K562 (cell line): ENCODE data around the gene ASPA. TPM values are rescaled to one million over a fixed set of nuclear protein-coding genes. Genes with fewer than 3 reads are reported as not detected.
A peak's percentile ranks its signal among the peaks of the same experiment; 100 is the strongest.

Experiments
- ATAC-seq: fragments of 200-7000 bp; cut with Tn5 transposase; 3 replicates; pipeline ENCODE4 v1.9.1; 2020; ENCODE audit warnings: moderate library complexity
- BruUV-seq: library from RNA; stranded (reverse); fragments of 400-500 nt; replicated peaks from 2 replicates; lab custom pipeline; 2021; lab: Mats Ljungman, UMichigan
- CTCF ChIA-PET: fragments of 300-600 bp; formaldehyde crosslinking; extraction: SDS; loops from one replicate; lab custom pipeline; 2021; ENCODE audit warnings: low intra/inter-chr PET ratio; lab: Yijun Ruan, JAX
- POLR2A ChIA-PET: fragments of 300-600, 350-650 bp; sonication (Branson Sonifier 250); formaldehyde crosslinking; extraction: SDS; loops from one replicate; lab custom pipeline; 2021; ENCODE audit warnings: antibody characterized with exemption, inconsistent platforms; lab: Yijun Ruan, JAX
- DNase-seq, 4 experiments: peaks; one replicate each; pipeline versions ENCODE4 v3.0.0 to v3.0.0-alpha.2; 2011 to 2018; ENCODE audit warnings: low spot score in 3 of 4, mixed read lengths in 3 of 4; ENCODE audit errors: extremely low read depth in 1 of 4
- FAIRE-seq: peaks from 2 replicates; lab custom pipeline; 2011; peaks lifted over from hg19 to GRCh38; lab: Jason Lieb, UNC
- H2AFZ ChIP-seq: 2 replicates; pipeline ENCODE4 v1.6.0; 2011; ENCODE audit warnings: low read depth, low read length, control low read depth, inconsistent platforms
- H3K27ac ChIP-seq: fragments of 200-600 bp; 3 replicates; pipeline ENCODE4 v1.8.0; 2011; ENCODE audit warnings: low read depth, mild to moderate bottlenecking, control low read depth, inconsistent platforms, low read length, moderate library complexity, mixed read lengths; ENCODE audit errors: extremely low read depth
- H3K27me3 ChIP-seq, 2 experiments: fragments of 300-600 bp in 1 of 2; 2 replicates in 1 of 2; 3 replicates in 1 of 2; pipeline versions ENCODE4 v1.6.0 to v1.8.0; 2011; ENCODE audit warnings: inconsistent platforms in 2 of 2, low read length in 2 of 2, mild to moderate bottlenecking in 1 of 2, mixed read lengths in 1 of 2, moderate library complexity in 1 of 2; ENCODE audit not compliant: control insufficient read depth in 2 of 2, insufficient read depth in 2 of 2
- H3K36me3 ChIP-seq: fragments of 300-600 bp; 3 replicates; pipeline ENCODE4 v1.8.0; 2011; ENCODE audit warnings: mild to moderate bottlenecking, low read length, inconsistent platforms; ENCODE audit not compliant: control insufficient read depth, insufficient read depth
- H3K4me1 ChIP-seq, 2 experiments: fragments of 200-600 bp in 1 of 2; replicated peaks in 1 of 2; 2 replicates in 1 of 2; 3 replicates in 1 of 2; pipeline versions ENCODE4 v1.5.1 to v1.8.0; 2011; ENCODE audit warnings: inconsistent platforms in 2 of 2, low read length in 2 of 2, mild to moderate bottlenecking in 1 of 2, mixed read lengths in 1 of 2, moderate library complexity in 1 of 2; ENCODE audit not compliant: control insufficient read depth in 2 of 2, insufficient read depth in 2 of 2
- H3K4me2 ChIP-seq: 2 replicates; pipeline ENCODE4 v1.6.1; 2011; ENCODE audit warnings: low read length, control low read depth, inconsistent platforms, mixed read lengths; ENCODE audit not compliant: insufficient read depth
- H3K4me3 ChIP-seq: fragments of 200-600 bp; sonication (generic), shearing (Covaris generic); 2 replicates; pipeline ENCODE4 v1.5.1; 2016; ENCODE audit warnings: control low read depth, inconsistent platforms
- H3K79me2 ChIP-seq: fragments of 200-600 bp; 3 replicates; pipeline ENCODE4 v1.8.0; 2011; ENCODE audit warnings: low read length, inconsistent platforms; ENCODE audit not compliant: control insufficient read depth, insufficient read depth
- H3K9ac ChIP-seq, 2 experiments: 2 replicates each; pipeline versions ENCODE4 v1.6.0 to v1.6.1; 2011; ENCODE audit warnings: low read depth in 2 of 2, low read length in 2 of 2, control low read depth in 1 of 2, inconsistent platforms in 1 of 2, mild to moderate bottlenecking in 1 of 2, mixed read lengths in 1 of 2; ENCODE audit not compliant: insufficient read depth in 1 of 2
- H3K9me1 ChIP-seq: one replicate; pipeline ENCODE4 v1.6.0; 2011; ENCODE audit warnings: inconsistent platforms, mild to moderate bottlenecking, low read length, moderate library complexity; ENCODE audit not compliant: control insufficient read depth, insufficient read depth
- H3K9me3 ChIP-seq: replicated peaks from 2 replicates; pipeline ENCODE4 v1.5.1; 2011; ENCODE audit warnings: low read depth, low read length, inconsistent platforms; ENCODE audit not compliant: control insufficient read depth, insufficient read depth
- H4K20me1 ChIP-seq: replicated peaks from 2 replicates; pipeline ENCODE4 v1.6.1; 2011; ENCODE audit warnings: low read length, inconsistent platforms, mixed read lengths; ENCODE audit not compliant: control insufficient read depth, insufficient read depth
- ARID3A ChIP-seq: IDR thresholded peaks from 2 replicates; pipeline ENCODE4 v1.6.1; 2012; ENCODE audit warnings: low read depth, low read length, improper control_type of control experiment, borderline replicate concordance
- CHD4 ChIP-seq: fragments of 200-600 bp; sonication (generic); IDR thresholded peaks from 3 replicates; pipeline ENCODE4 v1.6.1; 2012; ENCODE audit warnings: low read depth, mild to moderate bottlenecking, mixed read lengths, low read length, inconsistent platforms; ENCODE audit not compliant: insufficient read depth, insufficient replicate concordance, poor library complexity, severe bottlenecking
- CTBP1 ChIP-seq: fragments of 450-650 bp; IDR thresholded peaks from 2 replicates; pipeline ENCODE4 v1.6.1; 2016; ENCODE audit warnings: borderline replicate concordance
- HDAC1 ChIP-seq, 2 experiments: fragments of 450-650 bp; IDR thresholded peaks; 2 replicates each; pipeline ENCODE4 v1.6.1; 2016 to 2017; ENCODE audit warnings: inconsistent platforms in 1 of 2, mild to moderate bottlenecking in 1 of 2, moderate library complexity in 1 of 2
- ILF3 ChIP-seq: fragments of 450-650 bp; IDR thresholded peaks from 2 replicates; pipeline ENCODE4 v1.6.1; 2018; ENCODE audit warnings: antibody characterized with exemption, mild to moderate bottlenecking, moderate library complexity, borderline replicate concordance
- KDM1A ChIP-seq, 2 experiments: fragments of 450-650 bp; IDR thresholded peaks; 2 replicates each; pipeline ENCODE4 v1.6.1; 2016; ENCODE audit warnings: mild to moderate bottlenecking in 2 of 2
- MEIS2 ChIP-seq: fragments of 450-650 bp; IDR thresholded peaks from 2 replicates; pipeline ENCODE4 v1.6.1; 2014; ENCODE audit warnings: mild to moderate bottlenecking; ENCODE audit not compliant: partially characterized antibody
- PBX2 ChIP-seq, 2 experiments: IDR thresholded peaks in 1 of 2; conservative IDR thresholded peaks in 1 of 2; 2 replicates each; pipeline ENCODE4 v1.6.1; 2016; ENCODE audit warnings: low read depth in 2 of 2, mild to moderate bottlenecking in 1 of 2, missing compliant biosample characterization in 1 of 2, missing genetic modification characterization in 1 of 2, moderate library complexity in 1 of 2
- PKNOX1 ChIP-seq: fragments of 450-650 bp; IDR thresholded peaks from 2 replicates; pipeline ENCODE4 v1.6.1; 2016
- SFPQ ChIP-seq: fragments of 200-400 bp; formaldehyde crosslinking; IDR thresholded peaks from 2 replicates; pipeline ENCODE4 v1.6.1; 2017; ENCODE audit warnings: mild to moderate bottlenecking, low read depth, low read length, moderate library complexity
- SPI1 ChIP-seq: IDR thresholded peaks from 2 replicates; pipeline ENCODE4 v1.6.1; 2011; ENCODE audit warnings: low read depth, low read length, control low read depth, borderline replicate concordance
- WGBS: fragments of 100-300 bp; shearing (Covaris generic); methylation state at CpG from one replicate; pipeline ENCODE4 v1.1.6; 2016; ENCODE audit warnings: low coverage, mixed read lengths; ENCODE audit not compliant: insufficient coverage; ENCODE audit errors: missing lambda C conversion rate; 5-methylcytosine and 5-hydroxymethylcytosine counted together
- in situ Hi-C: fragments of 300-500 bp; cut with MboI; formaldehyde crosslinking; loops from 4 replicates; pipeline ENCODE4 v1.15.0; 2018; ENCODE audit warnings: inconsistent platforms, mixed read lengths
- intact Hi-C: fragments of 100-400 bp; cut with micrococcal nuclease; formaldehyde crosslinking; loops from 2 replicates; pipeline ENCODE4 v1.14.2; 2022
- polyA plus RNA-seq, 8 experiments: library from polyadenylated mRNA; depleted of rRNA in 4 of 8; stranded (reverse) in 5 of 8; unstranded in 3 of 8; fragments of >200 nt; fragmentation: Nextera tagmentation in 2 of 8; fragmentation: Illumina TruSeq in 1 of 8; extraction: Ambion mirVana in 2 of 8; extraction: Trizol in 1 of 8; gene quantifications; 2 replicates each; pipeline versions ENCODE4 v1.2.1 to v1.2.3, GENCODE V29; 2011 to 2014; ENCODE audit warnings: inconsistent platforms in 1 of 8, missing spikeins in 1 of 8
- total RNA-seq, 7 experiments: library from RNA; depleted of rRNA in 6 of 7; stranded (reverse); fragments of >200 nt in 6 of 7; fragmentation: Illumina TruSeq in 2 of 7; extraction: Trizol in 2 of 7; gene quantifications; 2 replicates each; pipeline versions ENCODE4 v1.2.1 to v1.2.3, GENCODE V29; 2011 to 2021; ENCODE audit warnings: low replicate concordance in 1 of 7

Gene ASPA
- total and polyA plus RNA-seq, 9 of the 15 experiments (the other 6 are each of a cell fraction or from before 2014, with no cell fraction given) = not detected

GRCh38 chr17:3549610-3550162, 73.9 kb downstream of the ASPA start:
- FAIRE-seq (no peak), DNase-seq (no peak)
- Histone ChIP-seq H3K9ac (no peak overlapping the region), H3K4me1 (no peaks in the 10 kb centered on the region; a peak in 1 of 5 replicates), H3K9me1 (no peaks in the 10 kb centered on the region), H3K4me2 (no peak overlapping the region), H3K27me3 (peaks cover 0 to 48% of the 10 kb centered on the region in 2 experiments; a peak in 2 of 5 replicates), H2AFZ (no peak overlapping the region), H3K36me3 (no peaks in the 10 kb centered on the region)
- in situ Hi-C loops = no loop called here
- intact Hi-C loops = no loop called here
- CTCF ChIA-PET = no interaction called here
- 4% methylated on average over 2 of the region's 2 CpGs for WGBS
- TF ChIP-seq HDAC1 (IDR thresholded peaks at IDR 0.05) (peak in 1 of 2 experiments; percentile 57; a peak in 1 of 4 replicates), MEIS2 (peak; percentile 53), ILF3 (no peak), PKNOX1 (peak; percentile 55), SPI1 (no peak), ARID3A (no peak), KDM1A (IDR thresholded peaks at IDR 0.05) (peak; percentile 9 to 26; a peak in 1 of 4 replicates), PBX2 (CRISPR knock-in tag; IDR thresholded peaks at IDR 0.05; ENCODE audit: low read depth) (no peak), PBX2 (tag; conservative IDR thresholded peaks at IDR 0.05; ENCODE audit: low read depth) (peak; percentile 71), CTBP1 (0 out of 2 replicates have a peak, but pooled peaks have one; percentile 29), CHD4 (no peak), SFPQ (no peak)
- TF ChIP-seq, all 486 proteins: peak for 6
- no peak for ATAC-seq
- no TSS peak for BruUV-seq
- Histone ChIP-seq H3K9me3 (no peaks in the 10 kb centered on the region), H3K27ac (no peak overlapping the region), H4K20me1 (no peaks in the 10 kb centered on the region; the same call in 1 of the 2 replicates), H3K79me2 (no peaks in the 10 kb centered on the region), H3K4me3 (no peak overlapping the region)
- POLR2A ChIA-PET = no interaction called here
